Glutamatergic neuron (in vitro differentiated cells): ENCODE data around the gene DST. TPM values are rescaled to one million over a fixed set of nuclear protein-coding genes. Genes with fewer than 3 reads are reported as not detected.

Experiments
- DNase-seq: peaks from one replicate; pipeline ENCODE4 v3.0.0; 2022
- H3K27ac Mint-ChIP-seq: one replicate; pipeline ENCODE4 v1.8.0; 2020; ENCODE audit warnings: mild to moderate bottlenecking, mixed read lengths, inconsistent platforms; ENCODE audit not compliant: unreplicated experiment
- H3K27me3 Mint-ChIP-seq: one replicate; pipeline ENCODE4 v1.8.0; 2020; ENCODE audit warnings: mild to moderate bottlenecking, moderate library complexity, mixed read lengths, inconsistent platforms; ENCODE audit not compliant: unreplicated experiment
- H3K36me3 Mint-ChIP-seq: one replicate; pipeline ENCODE4 v1.8.0; 2020; ENCODE audit warnings: mild to moderate bottlenecking, mixed read lengths, inconsistent platforms; ENCODE audit not compliant: unreplicated experiment
- H3K4me1 Mint-ChIP-seq: one replicate; pipeline ENCODE4 v1.8.0; 2020; ENCODE audit warnings: mild to moderate bottlenecking, low read depth, mixed read lengths, inconsistent platforms; ENCODE audit not compliant: unreplicated experiment
- H3K4me3 Mint-ChIP-seq: one replicate; pipeline ENCODE4 v1.8.0; 2020; ENCODE audit warnings: mild to moderate bottlenecking, mixed read lengths, inconsistent platforms; ENCODE audit not compliant: unreplicated experiment
- H3K9me3 Mint-ChIP-seq: one replicate; pipeline ENCODE4 v1.8.0; 2020; ENCODE audit warnings: mild to moderate bottlenecking, moderate library complexity, mixed read lengths, inconsistent platforms; ENCODE audit not compliant: unreplicated experiment
- CTCF ChIP-seq: fragments of 200-600 bp; sonication (generic); IDR thresholded peaks from one replicate; pipeline ENCODE4 v1.5.0; 2021; ENCODE audit not compliant: partially characterized antibody, unreplicated experiment
- total RNA-seq: library from RNA; stranded (reverse); fragmentation: NEBNext Ultra II Directional; extraction: Animal tissue kit (Norgen Biotek cat#: 25700); gene quantifications from one replicate; pipeline ENCODE4 v1.2.1, GENCODE V29; 2021; ENCODE audit not compliant: unreplicated experiment

DST gene
- total RNA-seq, 1 donor from 2014 or later = 981 TPM

DNA sequence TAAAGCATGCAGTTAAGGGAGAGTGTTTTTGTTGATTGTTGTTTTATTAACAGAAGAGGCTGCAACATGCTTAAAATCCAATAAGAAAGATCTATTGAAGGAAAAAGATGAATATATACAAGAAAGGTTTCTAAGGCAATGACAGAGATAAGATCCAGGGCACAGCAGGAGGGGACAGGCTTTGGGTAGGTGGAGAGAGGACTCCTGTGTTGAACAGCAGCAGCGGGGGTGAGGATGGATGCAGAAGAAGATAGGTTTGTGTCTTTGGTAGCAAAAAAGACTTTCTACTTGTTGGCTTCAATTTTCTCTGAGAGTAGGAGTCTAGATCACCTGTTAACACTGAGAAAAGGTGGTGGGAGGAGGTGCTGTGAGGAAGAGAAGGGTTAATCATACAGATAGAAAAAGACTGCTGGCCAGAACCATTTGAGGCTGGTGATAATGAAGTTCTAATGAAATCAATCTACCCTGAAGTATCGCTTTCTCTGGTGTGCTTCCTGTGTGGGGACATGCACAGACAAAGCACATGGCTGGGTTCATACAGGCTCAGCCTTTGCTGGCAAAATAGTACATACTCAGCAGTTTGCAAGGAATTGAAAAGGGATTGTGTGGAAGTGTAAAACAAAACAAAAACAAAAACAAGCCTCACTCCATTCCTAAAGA lies 17.2 kb upstream of the DST start:
- peak overlapping the region; percentile 23 for H3K4me3 Mint-ChIP-seq
- TF ChIP-seq CTCF = no peak
- H3K27ac Mint-ChIP-seq = peak overlapping the region; percentile 62
- H3K27me3 Mint-ChIP-seq = peaks cover 7% of the 10 kb centered on the region
- DNase-seq = no peak
- no peaks in the 10 kb centered on the region for H3K36me3 Mint-ChIP-seq
- peaks cover 8% of the 10 kb centered on the region for H3K9me3 Mint-ChIP-seq
- H3K4me1 Mint-ChIP-seq = peaks cover 27% of the 10 kb centered on the region

DNA sequence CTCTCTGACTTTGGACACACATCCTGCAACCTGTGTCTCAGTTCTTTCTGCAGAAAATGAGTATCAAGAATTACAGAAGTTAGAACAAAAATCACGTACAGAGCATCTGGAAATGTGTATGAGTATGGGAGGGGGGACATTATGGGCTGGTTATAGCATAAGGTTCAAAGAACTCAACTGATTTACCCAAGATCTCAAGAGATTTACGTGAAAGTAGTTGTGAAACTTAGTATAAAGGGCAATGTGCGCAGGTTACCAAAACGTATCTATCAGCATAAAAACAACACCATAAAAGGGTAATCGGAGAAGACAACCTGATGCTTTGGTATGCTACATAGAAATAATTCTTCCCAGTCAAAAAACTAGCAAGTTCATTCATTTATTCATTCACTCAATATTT lies 15.6 kb upstream of the DST start:
- H3K36me3 Mint-ChIP-seq = no peaks in the 10 kb centered on the region
- peak overlapping the region; percentile 13 for H3K27ac Mint-ChIP-seq
- DNase-seq = no peak
- no peak overlapping the region for H3K4me3 Mint-ChIP-seq
- H3K27me3 Mint-ChIP-seq = peaks cover 10% of the 10 kb centered on the region
- peaks cover 4% of the 10 kb centered on the region for H3K9me3 Mint-ChIP-seq
- peaks cover 25% of the 10 kb centered on the region for H3K4me1 Mint-ChIP-seq
- no peak for TF ChIP-seq CTCF

GRCh38 chr6:56657354-56657753 lies 14.7 kb upstream of the DST start:
- H3K4me3 Mint-ChIP-seq = no peak overlapping the region
- no peak overlapping the region for H3K27ac Mint-ChIP-seq
- H3K36me3 Mint-ChIP-seq = no peaks in the 10 kb centered on the region
- DNase-seq = no peak
- TF ChIP-seq CTCF = no peak
- peaks cover 2% of the 10 kb centered on the region for H3K9me3 Mint-ChIP-seq
- H3K27me3 Mint-ChIP-seq = peaks cover 11% of the 10 kb centered on the region
- H3K4me1 Mint-ChIP-seq = peaks cover 25% of the 10 kb centered on the region

DNA sequence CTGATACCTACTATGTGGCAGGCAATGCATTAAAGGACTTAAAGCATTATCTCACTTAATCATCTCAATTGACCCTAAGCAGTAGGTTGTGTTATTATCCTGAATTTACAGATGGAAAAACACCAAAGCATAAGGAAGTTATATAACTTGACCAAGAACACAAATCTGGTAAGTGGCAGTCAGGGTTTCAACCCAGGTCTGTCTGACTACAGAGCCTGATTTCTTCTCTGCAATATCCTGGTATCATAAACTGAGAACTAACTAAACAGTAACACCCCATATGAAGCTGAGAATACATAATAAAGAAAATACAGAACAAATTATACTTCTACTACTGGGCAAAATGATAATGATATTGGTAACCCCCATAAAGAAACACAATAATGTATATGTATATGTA lies 13.8 kb upstream of the DST start:
- Mint-ChIP-seq H3K4me1 (peaks cover 25% of the 10 kb centered on the region), H3K27me3 (peaks cover 11% of the 10 kb centered on the region), H3K9me3 (peaks cover 2% of the 10 kb centered on the region), H3K36me3 (no peaks in the 10 kb centered on the region), H3K27ac (no peak overlapping the region), H3K4me3 (no peak overlapping the region)
- TF ChIP-seq CTCF = no peak
- no peak for DNase-seq

GRCh38 chr6:56655996-56656395 lies 13.3 kb upstream of the DST start:
- H3K4me3 Mint-ChIP-seq = no peak overlapping the region
- peaks cover 11% of the 10 kb centered on the region for H3K27me3 Mint-ChIP-seq
- no peak overlapping the region for H3K27ac Mint-ChIP-seq
- H3K9me3 Mint-ChIP-seq = peaks cover 2% of the 10 kb centered on the region
- H3K4me1 Mint-ChIP-seq = peaks cover 24% of the 10 kb centered on the region
- no peaks in the 10 kb centered on the region for H3K36me3 Mint-ChIP-seq
- no peak for TF ChIP-seq CTCF
- DNase-seq = no peak
